ENCODE data around the gene SFT2D3.
"Not testable (repeated sequence)": the region's sequence is repeated elsewhere in the genome, so short reads cannot be mapped to it uniquely, and the experiment has no call there.

The SFT2D3 gene

GRCh38 chr2:127712999-127713398, 11.7 kb downstream of the SFT2D3 start:
- no peak for DNase-seq

GRCh38 chr2:127713562-127713961, 12.3 kb downstream of the SFT2D3 start:
- DNase-seq: no peak

GRCh38 chr2:127715778-127716449, 14.6 kb downstream of the SFT2D3 start:
- DNase-seq: no peak

GRCh38 chr2:127718271-127718670, 17.0 kb downstream of the SFT2D3 start:
- DNase-seq: no peak

GRCh38 chr2:127719301-127720218, 18.3 kb downstream of the SFT2D3 start:
- DNase-seq: no peak

- no peak for DNase-seq
These were observed 20.1 kb downstream of the SFT2D3 start for GRCh38 chr2:127721311-127721977.

GRCh38 chr2:127721978-127722355, 20.7 kb downstream of the SFT2D3 start:
- DNase-seq: no peak

- DNase-seq: no peak
These were observed 21.5 kb downstream of the SFT2D3 start for GRCh38 chr2:127722807-127723206.

- DNase-seq: no peak
These were observed 25.0 kb downstream of the SFT2D3 start for GRCh38 chr2:127726158-127726880.

GRCh38 chr2:127733113-127733815, 32.0 kb downstream of the SFT2D3 start:
- DNase-seq: no peak

- no peak for DNase-seq
These were observed 32.7 kb downstream of the SFT2D3 start for GRCh38 chr2:127733816-127734537.

- DNase-seq: no peak
These were observed 33.7 kb downstream of the SFT2D3 start for GRCh38 chr2:127735044-127735443.

GRCh38 chr2:127735537-127736399, 34.5 kb downstream of the SFT2D3 start:
- DNase-seq: no peak

- DNase-seq: no peak
These were observed 36.6 kb downstream of the SFT2D3 start for GRCh38 chr2:127737892-127738291.

GRCh38 chr2:127739800-127740199, 38.5 kb downstream of the SFT2D3 start:
- DNase-seq: no peak

GRCh38 chr2:127740665-127741288, 39.5 kb downstream of the SFT2D3 start:
- DNase-seq: no peak

- no peak for DNase-seq
These were observed 42.3 kb downstream of the SFT2D3 start for GRCh38 chr2:127743477-127744026.

- no peak for DNase-seq
These were observed 46.3 kb downstream of the SFT2D3 start for GRCh38 chr2:127747621-127748020.

- DNase-seq: not testable (repeated sequence)
These were observed 48.2 kb downstream of the SFT2D3 start for GRCh38 chr2:127749537-127749936.

GRCh38 chr2:127753374-127753773, 52.1 kb downstream of the SFT2D3 start:
- DNase-seq: no peak

Measured in activated CD4-positive, alpha-beta T cell treated with anti-CD3 and anti-CD28 coated beads, Interleukin-2, amount 50 U/mL, for 48 hours (primary cell).